ENCODE results near the gene AQP2. TPM values are rescaled to one million over a fixed set of nuclear protein-coding genes. Genes with fewer than 3 reads are reported as not detected.

The AQP2 gene
- total RNA-seq, 1 donor from 2014 or later: not detected

GRCh38 chr12:50006754-50007442 lies 56.4 kb downstream of the AQP2 start:
- DNase-seq (ENCODE audit: extremely low spot score in 2 of 2): no peak
- Histone ChIP-seq H3K36me3 (no peaks in the 10 kb centered on the region), H3K27ac (no peak overlapping the region), H3K9me3 (no peaks in the 10 kb centered on the region), H3K4me1 (no peaks in the 10 kb centered on the region), H3K27me3 (no peaks in the 10 kb centered on the region), H3K4me3 (no peak overlapping the region)
- intact Hi-C loops (cut with DNase I): no loop called here
- TF ChIP-seq POLR2A (IDR thresholded peaks at IDR 0.05): no peak
- TF ChIP-seq, protein P1, sequence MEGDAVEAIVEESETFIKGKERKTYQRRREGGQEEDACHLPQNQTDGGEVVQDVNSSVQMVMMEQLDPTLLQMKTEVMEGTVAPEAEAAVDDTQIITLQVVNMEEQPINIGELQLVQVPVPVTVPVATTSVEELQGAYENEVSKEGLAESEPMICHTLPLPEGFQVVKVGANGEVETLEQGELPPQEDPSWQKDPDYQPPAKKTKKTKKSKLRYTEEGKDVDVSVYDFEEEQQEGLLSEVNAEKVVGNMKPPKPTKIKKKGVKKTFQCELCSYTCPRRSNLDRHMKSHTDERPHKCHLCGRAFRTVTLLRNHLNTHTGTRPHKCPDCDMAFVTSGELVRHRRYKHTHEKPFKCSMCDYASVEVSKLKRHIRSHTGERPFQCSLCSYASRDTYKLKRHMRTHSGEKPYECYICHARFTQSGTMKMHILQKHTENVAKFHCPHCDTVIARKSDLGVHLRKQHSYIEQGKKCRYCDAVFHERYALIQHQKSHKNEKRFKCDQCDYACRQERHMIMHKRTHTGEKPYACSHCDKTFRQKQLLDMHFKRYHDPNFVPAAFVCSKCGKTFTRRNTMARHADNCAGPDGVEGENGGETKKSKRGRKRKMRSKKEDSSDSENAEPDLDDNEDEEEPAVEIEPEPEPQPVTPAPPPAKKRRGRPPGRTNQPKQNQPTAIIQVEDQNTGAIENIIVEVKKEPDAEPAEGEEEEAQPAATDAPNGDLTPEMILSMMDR (IDR thresholded peaks at IDR 0.05): no peak
- no peak for TF ChIP-seq POLR2AphosphoS5 (IDR thresholded peaks at IDR 0.05; ENCODE audit: insufficient read depth in 1 of 2, low read depth in 1 of 2)

Other genes starting within 250 kb of the AQP2 start
- gene FMNL3, start 243.3 kb upstream of the AQP2 start, total RNA-seq: 11.0 TPM
- 240 TPM for gene TMBIM6, start 209.2 kb upstream of the AQP2 start, total RNA-seq
- gene NCKAP5L, start 122.3 kb upstream of the AQP2 start, total RNA-seq: 15.7 TPM
- gene BCDIN3D, start 107.6 kb upstream of the AQP2 start, total RNA-seq: 2.7 TPM
- 19.4 TPM for gene FAIM2, start 46.8 kb upstream of the AQP2 start, total RNA-seq
- gene AQP5, start 11.1 kb downstream of the AQP2 start, total RNA-seq: not detected
- not detected for gene AQP6, start 22.2 kb downstream of the AQP2 start, total RNA-seq
- gene RACGAP1, start 74.8 kb downstream of the AQP2 start, total RNA-seq: 19.2 TPM
- 2.9 TPM for gene ASIC1, start 106.9 kb downstream of the AQP2 start, total RNA-seq
- 42.2 TPM for gene SMARCD1, start 134.6 kb downstream of the AQP2 start, total RNA-seq
- 65.3 TPM for gene GPD1, start 153.3 kb downstream of the AQP2 start, total RNA-seq
- gene COX14, start 161.5 kb downstream of the AQP2 start, total RNA-seq: 74.4 TPM
- 45.2 TPM for gene CERS5, start 216.6 kb downstream of the AQP2 start, total RNA-seq